SK-N-SH treated with all-trans-retinoic acid at 6 μM for 48 hours (cell line): Measurements from ENCODE around the gene ZNF451.

Experiments
- ATAC-seq: fragments of 200-7000 bp; cut with Tn5 transposase; 3 replicates; pipeline ENCODE4 v1.9.1; 2020; ENCODE audit warnings: mild to moderate bottlenecking, moderate library complexity
- ARNTL ChIP-seq: fragments of 450-650 bp; formaldehyde crosslinking; IDR thresholded peaks from 2 replicates; pipeline ENCODE4 v1.5.0; 2020; ENCODE audit warnings: low read depth, mild to moderate bottlenecking, moderate library complexity, borderline replicate concordance
- BACH2 ChIP-seq: fragments of 250-450 bp; sonication (Bioruptor Pico); IDR thresholded peaks from 2 replicates; pipeline ENCODE4 v1.9.0; 2021; ENCODE audit warnings: mild to moderate bottlenecking, borderline replicate concordance
- CREB5 ChIP-seq: fragments of 250-450 bp; sonication (Bioruptor Pico); IDR thresholded peaks from 2 replicates; pipeline ENCODE4 v1.5.1; 2020; ENCODE audit warnings: low read depth, mild to moderate bottlenecking, moderate library complexity
- ISL1 ChIP-seq: fragments of 250-450 bp; sonication (Bioruptor Pico); IDR thresholded peaks from 2 replicates; pipeline ENCODE4 v2.1.2; 2022; ENCODE audit warnings: mild to moderate bottlenecking, moderate library complexity
- OSR1 ChIP-seq: fragments of 250-450 bp; sonication (Bioruptor Pico); IDR thresholded peaks from 2 replicates; pipeline ENCODE4 v1.8.0; 2022; ENCODE audit warnings: moderate library complexity, mild to moderate bottlenecking, inconsistent platforms
- PPARA ChIP-seq: fragments of 250-450 bp; sonication (Bioruptor Pico); IDR thresholded peaks from 2 replicates; pipeline ENCODE4 v1.5.0; 2020; ENCODE audit warnings: mild to moderate bottlenecking, borderline replicate concordance
- RARB ChIP-seq: fragments of 250-450 bp; sonication (Bioruptor Pico); IDR thresholded peaks from 2 replicates; pipeline ENCODE4 v1.8.0; 2021; ENCODE audit warnings: mild to moderate bottlenecking, moderate library complexity
- SNAI2 ChIP-seq: fragments of 250-450 bp; sonication (Bioruptor Pico); IDR thresholded peaks from 2 replicates; pipeline ENCODE4 v1.5.0; 2020; ENCODE audit warnings: mild to moderate bottlenecking, moderate library complexity
- TCF4 ChIP-seq: fragments of 250-450 bp; sonication (Bioruptor Pico); IDR thresholded peaks from 2 replicates; pipeline ENCODE4 v1.8.0; 2021; ENCODE audit warnings: mild to moderate bottlenecking, moderate library complexity, borderline replicate concordance
- TOX ChIP-seq: fragments of 250-450 bp; sonication (Bioruptor Pico); IDR thresholded peaks from 2 replicates; pipeline ENCODE4 v1.8.0; 2021; ENCODE audit warnings: mild to moderate bottlenecking, moderate library complexity, borderline replicate concordance
- TSHZ2 ChIP-seq: fragments of 250-450 bp; sonication (Bioruptor Pico); IDR thresholded peaks from 2 replicates; pipeline ENCODE4 v1.5.0; 2020; ENCODE audit warnings: mild to moderate bottlenecking, moderate library complexity
- ZC3H10 ChIP-seq: fragments of 250-450 bp; sonication (Bioruptor Pico); IDR thresholded peaks from 2 replicates; pipeline ENCODE4 v1.5.1; 2021; ENCODE audit warnings: mild to moderate bottlenecking, moderate library complexity
- ZFP3 ChIP-seq: fragments of 250-450 bp; sonication (Bioruptor Pico); IDR thresholded peaks from 2 replicates; pipeline ENCODE4 v1.5.0; 2020; ENCODE audit warnings: mild to moderate bottlenecking, moderate library complexity
- ZFP30 ChIP-seq: fragments of 450-650 bp; formaldehyde crosslinking; IDR thresholded peaks from 2 replicates; pipeline ENCODE4 v1.5.0; 2022; ENCODE audit warnings: mild to moderate bottlenecking, moderate library complexity
- ZNF565 ChIP-seq: fragments of 450-650 bp; formaldehyde crosslinking; conservative IDR thresholded peaks from 2 replicates; pipeline ENCODE4 v1.5.0; 2020; ENCODE audit warnings: low read depth, mild to moderate bottlenecking, moderate library complexity
- ZNF70 ChIP-seq: fragments of 450-650 bp; formaldehyde crosslinking; IDR thresholded peaks from 2 replicates; pipeline ENCODE4 v1.5.0; 2020; ENCODE audit warnings: mild to moderate bottlenecking, moderate library complexity
- ZNF8 ChIP-seq: fragments of 450-650 bp; formaldehyde crosslinking; IDR thresholded peaks from 2 replicates; pipeline ENCODE4 v1.5.0; 2020; ENCODE audit warnings: mild to moderate bottlenecking, moderate library complexity
- TF ChIP-seq, protein P1 (sequence below): fragments of 250-450 bp; sonication (Bioruptor Pico); IDR thresholded peaks from 2 replicates; pipeline ENCODE4 v1.8.0; 2020; ENCODE audit warnings: mild to moderate bottlenecking, moderate library complexity, borderline replicate concordance
- TF ChIP-seq, protein P2 (sequence below): fragments of 250-450 bp; sonication (Bioruptor Pico); IDR thresholded peaks from 2 replicates; pipeline ENCODE4 v1.5.1; 2021; ENCODE audit warnings: mild to moderate bottlenecking, moderate library complexity
- TF ChIP-seq, protein P3 (sequence below): fragments of 250-450 bp; sonication (Bioruptor Pico); IDR thresholded peaks from 2 replicates; pipeline ENCODE4 v1.8.0; 2021; ENCODE audit warnings: low read depth, mild to moderate bottlenecking, moderate library complexity, borderline replicate concordance

ZNF451 gene

GRCh38 chr6:57064809-57065208, 25.2 kb upstream of the ZNF451 start:
- TF ChIP-seq ZFP3 (no peak), TCF4 (CRISPR knock-in tag) (no peak), RARB (CRISPR knock-in tag) (no peak), CREB5 (CRISPR knock-in tag) (no peak)
- peak; percentile 94 for ATAC-seq

DNA sequence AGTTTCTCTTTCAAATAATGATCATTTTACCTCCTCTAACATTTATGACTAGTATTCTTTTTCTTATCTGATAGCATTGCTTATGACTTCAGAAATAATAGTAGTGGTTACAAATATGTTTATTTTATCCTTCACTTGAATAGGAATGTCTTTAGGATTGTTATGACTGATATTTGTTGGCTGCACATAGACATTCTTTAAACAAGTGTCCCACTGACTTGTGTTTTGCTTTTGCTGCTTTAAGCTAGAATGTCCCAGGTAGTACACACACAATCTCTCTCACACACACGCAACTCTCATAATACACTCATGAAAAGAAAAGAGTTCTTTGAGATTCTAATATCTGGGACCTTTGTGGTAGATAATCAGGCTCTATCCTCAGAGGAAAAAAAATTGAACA, 21.9 kb upstream of the ZNF451 start:
- ATAC-seq: no peak
- TF ChIP-seq ZNF8 (CRISPR knock-in tag) (no peak), PPARA (CRISPR knock-in tag) (no peak), ZNF565 (CRISPR knock-in tag) (no peak), TCF4 (CRISPR knock-in tag) (no peak), TSHZ2 (CRISPR knock-in tag) (no peak), ARNTL (no peak), ZNF70 (no peak), BACH2 (CRISPR knock-in tag) (no peak), ZFP30 (CRISPR knock-in tag) (no peak), RARB (CRISPR knock-in tag) (no peak), OSR1 (CRISPR knock-in tag) (no peak), ZFP3 (no peak), ISL1 (CRISPR knock-in tag) (no peak)
- TF ChIP-seq, protein P1, sequence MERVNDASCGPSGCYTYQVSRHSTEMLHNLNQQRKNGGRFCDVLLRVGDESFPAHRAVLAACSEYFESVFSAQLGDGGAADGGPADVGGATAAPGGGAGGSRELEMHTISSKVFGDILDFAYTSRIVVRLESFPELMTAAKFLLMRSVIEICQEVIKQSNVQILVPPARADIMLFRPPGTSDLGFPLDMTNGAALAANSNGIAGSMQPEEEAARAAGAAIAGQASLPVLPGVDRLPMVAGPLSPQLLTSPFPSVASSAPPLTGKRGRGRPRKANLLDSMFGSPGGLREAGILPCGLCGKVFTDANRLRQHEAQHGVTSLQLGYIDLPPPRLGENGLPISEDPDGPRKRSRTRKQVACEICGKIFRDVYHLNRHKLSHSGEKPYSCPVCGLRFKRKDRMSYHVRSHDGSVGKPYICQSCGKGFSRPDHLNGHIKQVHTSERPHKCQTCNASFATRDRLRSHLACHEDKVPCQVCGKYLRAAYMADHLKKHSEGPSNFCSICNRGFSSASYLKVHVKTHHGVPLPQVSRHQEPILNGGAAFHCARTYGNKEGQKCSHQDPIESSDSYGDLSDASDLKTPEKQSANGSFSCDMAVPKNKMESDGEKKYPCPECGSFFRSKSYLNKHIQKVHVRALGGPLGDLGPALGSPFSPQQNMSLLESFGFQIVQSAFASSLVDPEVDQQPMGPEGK (CRISPR knock-in tag): no peak
- TF ChIP-seq, protein P2, sequence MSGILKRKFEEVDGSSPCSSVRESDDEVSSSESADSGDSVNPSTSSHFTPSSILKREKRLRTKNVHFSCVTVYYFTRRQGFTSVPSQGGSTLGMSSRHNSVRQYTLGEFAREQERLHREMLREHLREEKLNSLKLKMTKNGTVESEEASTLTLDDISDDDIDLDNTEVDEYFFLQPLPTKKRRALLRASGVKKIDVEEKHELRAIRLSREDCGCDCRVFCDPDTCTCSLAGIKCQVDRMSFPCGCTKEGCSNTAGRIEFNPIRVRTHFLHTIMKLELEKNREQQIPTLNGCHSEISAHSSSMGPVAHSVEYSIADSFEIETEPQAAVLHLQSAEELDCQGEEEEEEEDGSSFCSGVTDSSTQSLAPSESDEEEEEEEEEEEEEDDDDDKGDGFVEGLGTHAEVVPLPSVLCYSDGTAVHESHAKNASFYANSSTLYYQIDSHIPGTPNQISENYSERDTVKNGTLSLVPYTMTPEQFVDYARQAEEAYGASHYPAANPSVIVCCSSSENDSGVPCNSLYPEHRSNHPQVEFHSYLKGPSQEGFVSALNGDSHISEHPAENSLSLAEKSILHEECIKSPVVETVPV (CRISPR knock-in tag): no peak
- TF ChIP-seq, protein P3, sequence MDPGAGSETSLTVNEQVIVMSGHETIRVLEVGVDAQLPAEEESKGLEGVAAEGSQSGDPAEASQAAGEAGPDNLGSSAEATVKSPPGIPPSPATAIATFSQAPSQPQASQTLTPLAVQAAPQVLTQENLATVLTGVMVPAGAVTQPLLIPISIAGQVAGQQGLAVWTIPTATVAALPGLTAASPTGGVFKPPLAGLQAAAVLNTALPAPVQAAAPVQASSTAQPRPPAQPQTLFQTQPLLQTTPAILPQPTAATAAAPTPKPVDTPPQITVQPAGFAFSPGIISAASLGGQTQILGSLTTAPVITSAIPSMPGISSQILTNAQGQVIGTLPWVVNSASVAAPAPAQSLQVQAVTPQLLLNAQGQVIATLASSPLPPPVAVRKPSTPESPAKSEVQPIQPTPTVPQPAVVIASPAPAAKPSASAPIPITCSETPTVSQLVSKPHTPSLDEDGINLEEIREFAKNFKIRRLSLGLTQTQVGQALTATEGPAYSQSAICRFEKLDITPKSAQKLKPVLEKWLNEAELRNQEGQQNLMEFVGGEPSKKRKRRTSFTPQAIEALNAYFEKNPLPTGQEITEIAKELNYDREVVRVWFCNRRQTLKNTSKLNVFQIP (CRISPR knock-in tag): no peak
- TF ChIP-seq, all 23 proteins: peak for 0

GRCh38 chr6:57069228-57069627, 20.8 kb upstream of the ZNF451 start:
- no peak for ATAC-seq
- no peak for TF ChIP-seq ZC3H10 (CRISPR knock-in tag)
- no peak for TF ChIP-seq SNAI2 (CRISPR knock-in tag)
- no peak for TF ChIP-seq BACH2 (CRISPR knock-in tag)
- TF ChIP-seq ZNF8 (CRISPR knock-in tag): no peak
- TF ChIP-seq TSHZ2 (CRISPR knock-in tag): no peak
- TF ChIP-seq RARB (CRISPR knock-in tag): no peak
- TF ChIP-seq ZNF565 (CRISPR knock-in tag): no peak
- no peak for TF ChIP-seq TCF4 (CRISPR knock-in tag)
- no peak for TF ChIP-seq TOX (CRISPR knock-in tag)
